HUES64 (cell line): ENCODE measurements around the gene GATC. TPM values are rescaled to one million over a fixed set of nuclear protein-coding genes. Genes with fewer than 3 reads are reported as not detected.

Source experiments
- H3K27ac ChIP-seq: 2 replicates; pipeline ENCODE4 v1.7.0; 2013; ENCODE audit warnings: low read depth, low read length, inconsistent platforms
- H3K27me3 ChIP-seq: 2 replicates; pipeline ENCODE4 v1.6.1; 2013; ENCODE audit warnings: mild to moderate bottlenecking, low read length; ENCODE audit not compliant: insufficient read depth
- H3K36me3 ChIP-seq: 2 replicates; pipeline ENCODE4 v1.6.1; 2013; ENCODE audit warnings: mild to moderate bottlenecking, low read length; ENCODE audit not compliant: insufficient read depth
- H3K4me1 ChIP-seq: 2 replicates; pipeline ENCODE4 v1.6.1; 2013; ENCODE audit warnings: mild to moderate bottlenecking, low read length, moderate library complexity; ENCODE audit not compliant: insufficient read depth
- H3K4me3 ChIP-seq: 2 replicates; pipeline ENCODE4 v1.5.1; 2013; ENCODE audit warnings: mild to moderate bottlenecking, low read length, moderate library complexity
- H3K9ac ChIP-seq: 2 replicates; pipeline ENCODE4 v1.6.1; 2013; ENCODE audit warnings: mild to moderate bottlenecking, low read depth, low read length
- H3K9me3 ChIP-seq: 2 replicates; pipeline ENCODE4 v1.6.1; 2013; ENCODE audit warnings: low read depth, low read length; ENCODE audit not compliant: insufficient read depth
- WGBS: fragments of 150-250, 120-280 bp; methylation state at CpG from one replicate; pipeline ENCODE4 v1.1.7; 2013; ENCODE audit warnings: missing lambda C conversion rate; 5-methylcytosine and 5-hydroxymethylcytosine counted together
- polyA plus RNA-seq, 2 experiments: library from polyadenylated mRNA; stranded (reverse); fragments of 50-300 nt; gene quantifications; one replicate each; pipeline ENCODE4 v1.2.3, GENCODE V29; 2013

Gene GATC, protein sequence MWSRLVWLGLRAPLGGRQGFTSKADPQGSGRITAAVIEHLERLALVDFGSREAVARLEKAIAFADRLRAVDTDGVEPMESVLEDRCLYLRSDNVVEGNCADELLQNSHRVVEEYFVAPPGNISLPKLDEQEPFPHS
- polyA plus RNA-seq (2013, experiment 1 of 2) = 12.6 TPM
- polyA plus RNA-seq (2013, experiment 2 of 2) = 14.1 TPM

- H3K9ac ChIP-seq = peak within 1 kb of the TSS; percentile 94
- H3K36me3 ChIP-seq = peaks cover 55% of the 10 kb centered on the region
- peak within 1 kb of the TSS; percentile 93 for H3K4me3 ChIP-seq
- peak within 1 kb of the TSS; percentile 83 for H3K27ac ChIP-seq
- H3K9me3 ChIP-seq = no peaks in the 10 kb centered on the region
- WGBS = under 1% methylated on average over 73 of the region's 73 CpGs
- H3K4me1 ChIP-seq = peaks cover 9% of the 10 kb centered on the region; the same call in 1 of the 2 replicates
- no peaks in the 10 kb centered on the region for H3K27me3 ChIP-seq
Observed at GRCh38 chr12:120445911-120446843, at the start of gene GATC, which contains the start of gene TRIAP1. TSS of gene GATC (plus strand) at chr12:120446444. CDS start at chr12:120446481, 37 bp downstream. TSS of gene TRIAP1 (minus strand) at chr12:120446384. CDS start at chr12:120446372, 12 bp downstream.

DNA sequence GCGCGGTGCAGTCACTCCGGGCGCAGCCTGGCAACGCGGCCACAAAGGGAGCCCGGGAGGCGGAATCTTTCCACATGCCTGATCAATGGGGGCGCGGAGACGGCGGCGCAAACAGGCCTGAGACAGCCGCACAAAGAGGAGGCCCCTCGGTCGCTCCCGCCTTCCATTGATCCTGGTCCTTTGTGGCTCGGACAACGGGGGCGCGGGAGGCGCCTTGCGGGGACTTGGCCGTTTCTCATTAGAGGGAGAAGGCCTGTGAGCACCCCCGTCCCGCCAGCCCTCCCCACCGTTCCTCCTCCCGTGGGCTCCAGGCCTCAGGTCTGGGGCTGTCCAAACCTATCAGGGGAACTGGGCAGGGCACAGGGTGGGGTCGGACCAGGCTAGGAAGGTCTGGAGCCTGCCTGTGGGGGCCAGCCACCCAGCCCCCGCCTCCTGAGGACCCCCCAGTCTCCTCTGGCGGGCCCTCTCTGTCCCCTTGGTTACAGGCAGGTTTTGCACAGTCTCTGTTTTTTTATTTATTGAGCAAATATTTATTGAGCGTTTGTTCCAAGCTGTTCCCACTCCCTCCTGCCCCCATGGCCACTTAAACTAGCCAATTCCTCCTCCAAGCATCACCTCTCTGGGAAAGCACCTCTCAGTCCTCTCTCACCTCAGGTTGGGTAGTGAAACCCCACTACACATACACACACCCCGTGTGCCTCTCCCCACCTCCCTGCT is 48.3 kb upstream of the GATC start:
- no peak overlapping the region; the same call in 1 of the 2 replicates for H3K27ac ChIP-seq
- H3K4me3 ChIP-seq = no peak overlapping the region
- H3K27me3 ChIP-seq = no peaks in the 10 kb centered on the region
- H3K9me3 ChIP-seq = no peaks in the 10 kb centered on the region
- H3K4me1 ChIP-seq = peaks cover 5% of the 10 kb centered on the region
- 86% methylated on average over 33 of the region's 33 CpGs for WGBS
- H3K36me3 ChIP-seq = no peaks in the 10 kb centered on the region
- no peak overlapping the region; the same call in 1 of the 2 replicates for H3K9ac ChIP-seq

GRCh38 chr12:120399531-120399930 is 46.7 kb upstream of the GATC start:
- H3K9ac ChIP-seq = no peak overlapping the region
- H3K9me3 ChIP-seq = no peaks in the 10 kb centered on the region
- no peaks in the 10 kb centered on the region; the same call in 1 of the 2 replicates for H3K4me1 ChIP-seq
- H3K27me3 ChIP-seq = no peaks in the 10 kb centered on the region
- H3K27ac ChIP-seq = no peak overlapping the region
- 87% methylated on average over 5 of the region's 5 CpGs for WGBS
- H3K4me3 ChIP-seq = no peak overlapping the region
- no peaks in the 10 kb centered on the region for H3K36me3 ChIP-seq

DNA sequence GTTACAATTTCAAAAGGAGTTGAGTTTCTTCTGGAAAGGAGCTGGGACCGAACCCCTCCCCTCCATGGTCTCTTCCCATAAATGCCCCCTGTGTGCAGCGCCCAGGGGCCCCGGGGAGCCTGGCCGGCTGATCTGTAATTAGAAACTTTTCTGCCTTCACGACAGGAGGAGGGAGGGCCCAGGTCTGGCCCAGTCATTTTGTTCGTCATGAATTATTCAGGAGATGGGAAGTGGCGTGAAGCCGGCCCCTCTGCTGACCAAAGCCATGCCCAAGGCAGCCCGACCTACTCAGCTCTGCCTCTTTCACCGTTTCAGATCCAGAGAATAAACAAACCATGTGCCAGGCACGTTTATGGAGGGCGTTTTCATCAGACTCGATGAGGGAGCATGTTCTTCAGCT is 44.0 kb upstream of the GATC start:
- Histone ChIP-seq H3K36me3 (no peaks in the 10 kb centered on the region), H3K27me3 (no peaks in the 10 kb centered on the region), H3K4me3 (0 out of 2 replicates have a peak overlapping the region, but pooled peaks have one; percentile 3), H3K9ac (no peak overlapping the region), H3K9me3 (no peaks in the 10 kb centered on the region), H3K4me1 (no peaks in the 10 kb centered on the region; the same call in 1 of the 2 replicates), H3K27ac (peak overlapping the region; percentile 38)
- whole genome bisulfite sequencing = 17% methylated on average over 13 of the region's 13 CpGs

- H3K4me3 ChIP-seq = no peak overlapping the region
- H3K9ac ChIP-seq = no peak overlapping the region
- no peaks in the 10 kb centered on the region for H3K36me3 ChIP-seq
- H3K27me3 ChIP-seq = no peaks in the 10 kb centered on the region
- H3K4me1 ChIP-seq = no peaks in the 10 kb centered on the region; the same call in 1 of the 2 replicates
- H3K9me3 ChIP-seq = no peaks in the 10 kb centered on the region
- no peak overlapping the region for H3K27ac ChIP-seq
- 95% methylated on average over 3 of the region's 3 CpGs for WGBS
Observed at GRCh38 chr12:120403869-120404268, 42.4 kb upstream of the GATC start.

- Histone ChIP-seq H3K9me3 (no peaks in the 10 kb centered on the region), H3K27me3 (no peaks in the 10 kb centered on the region), H3K4me1 (no peaks in the 10 kb centered on the region; the same call in 1 of the 2 replicates), H3K27ac (no peak overlapping the region), H3K36me3 (no peaks in the 10 kb centered on the region), H3K4me3 (no peak overlapping the region), H3K9ac (no peak overlapping the region)
- WGBS = 90% methylated on average over 1 of the region's 1 CpG
Observed at GRCh38 chr12:120404271-120404670, 42.0 kb upstream of the GATC start.

- no peak overlapping the region for H3K4me3 ChIP-seq
- H3K9me3 ChIP-seq = no peaks in the 10 kb centered on the region
- WGBS = 97% methylated on average over 3 of the region's 3 CpGs
- H3K4me1 ChIP-seq = no peaks in the 10 kb centered on the region; the same call in 1 of the 2 replicates
- H3K9ac ChIP-seq = no peak overlapping the region
- H3K27ac ChIP-seq = no peak overlapping the region
- H3K36me3 ChIP-seq = no peaks in the 10 kb centered on the region
- H3K27me3 ChIP-seq = no peaks in the 10 kb centered on the region
Observed at GRCh38 chr12:120406069-120406468, 40.2 kb upstream of the GATC start.

DNA sequence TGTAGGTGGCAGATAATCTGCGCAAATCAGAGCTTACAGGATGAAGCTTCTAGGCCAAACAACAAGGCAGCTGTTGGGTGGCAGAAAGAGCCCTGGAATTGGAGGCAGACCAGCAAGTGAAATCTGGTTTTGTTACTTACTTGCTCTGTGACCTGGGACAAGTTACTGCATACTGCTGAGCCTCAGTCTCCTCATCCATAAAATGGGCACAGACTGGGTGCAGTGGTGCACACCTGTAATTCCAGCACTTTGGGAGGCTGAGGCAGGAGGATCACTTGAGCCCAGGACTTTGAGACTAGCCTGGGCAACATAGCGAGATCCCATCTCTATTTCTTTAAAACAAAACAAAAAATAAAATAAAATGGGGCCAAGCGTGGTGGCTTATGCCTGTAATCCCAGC is 39.7 kb upstream of the GATC start:
- H3K4me3 ChIP-seq = no peak overlapping the region
- no peaks in the 10 kb centered on the region for H3K36me3 ChIP-seq
- H3K27me3 ChIP-seq = no peaks in the 10 kb centered on the region
- H3K4me1 ChIP-seq = no peaks in the 10 kb centered on the region; the same call in 1 of the 2 replicates
- no peaks in the 10 kb centered on the region for H3K9me3 ChIP-seq
- no peak overlapping the region for H3K9ac ChIP-seq
- H3K27ac ChIP-seq = no peak overlapping the region
- WGBS = 95% methylated on average over 3 of the region's 3 CpGs

DNA sequence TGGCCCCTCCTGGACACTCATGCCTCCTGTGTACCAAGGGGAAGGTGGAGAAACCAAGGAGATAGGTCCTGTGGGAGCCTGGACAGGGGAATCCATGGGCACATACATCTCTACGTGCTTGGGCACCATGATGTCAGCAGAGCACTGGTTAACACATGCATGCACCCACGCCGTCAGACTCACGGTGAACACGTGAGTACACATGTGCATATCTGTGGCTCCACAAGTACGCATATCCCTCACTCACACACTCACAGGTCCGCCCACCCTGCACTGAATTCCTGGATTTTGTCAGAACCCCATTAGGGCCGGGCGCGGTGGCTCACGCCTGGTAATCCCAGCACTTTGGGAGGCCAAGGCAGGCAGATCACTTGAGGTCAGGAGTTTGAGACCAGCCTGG is 37.5 kb upstream of the GATC start:
- Histone ChIP-seq H3K9me3 (no peaks in the 10 kb centered on the region), H3K36me3 (no peaks in the 10 kb centered on the region), H3K4me1 (peaks cover 10% of the 10 kb centered on the region), H3K27ac (no peak overlapping the region), H3K4me3 (no peak overlapping the region), H3K27me3 (no peaks in the 10 kb centered on the region), H3K9ac (no peak overlapping the region)
- WGBS = 95% methylated on average over 11 of the region's 11 CpGs

GRCh38 chr12:120412421-120412820 is 33.8 kb upstream of the GATC start:
- H3K9ac ChIP-seq = no peak overlapping the region
- H3K27ac ChIP-seq = no peak overlapping the region
- WGBS = 92% methylated on average over 6 of the region's 7 CpGs
- H3K4me3 ChIP-seq = no peak overlapping the region
- H3K27me3 ChIP-seq = no peaks in the 10 kb centered on the region
- H3K36me3 ChIP-seq = no peaks in the 10 kb centered on the region
- no peaks in the 10 kb centered on the region for H3K9me3 ChIP-seq
- peaks cover 15% of the 10 kb centered on the region for H3K4me1 ChIP-seq
